B cell (primary cell): ENCODE results near the gene KPNA3.

Experiments used
- CTCF ChIP-seq: fragments of 200-600 bp; IDR thresholded peaks from one replicate; pipeline ENCODE4 v1.8.0; 2022; ENCODE audit warnings: antibody characterized with exemption, mild to moderate bottlenecking
- EZH2 ChIP-seq: IDR thresholded peaks from 2 replicates; pipeline ENCODE4 v1.6.1; 2012; ENCODE audit warnings: borderline replicate concordance, low read depth, mild to moderate bottlenecking, moderate library complexity, low read length; ENCODE audit not compliant: insufficient read depth, poor library complexity, severe bottlenecking

- TF ChIP-seq CTCF (no peak), EZH2 (no peak)
Measured at GRCh38 chr13:49711218-49711863, 81.1 kb downstream of the KPNA3 start.
